Measurements from ENCODE around the gene SLC49A3. TPM values are rescaled to one million over a fixed set of nuclear protein-coding genes. Genes with fewer than 3 reads are reported as not detected.

SLC49A3 gene
- total RNA-seq, 1 donor from 2014 or later: 6.2 TPM

DNA sequence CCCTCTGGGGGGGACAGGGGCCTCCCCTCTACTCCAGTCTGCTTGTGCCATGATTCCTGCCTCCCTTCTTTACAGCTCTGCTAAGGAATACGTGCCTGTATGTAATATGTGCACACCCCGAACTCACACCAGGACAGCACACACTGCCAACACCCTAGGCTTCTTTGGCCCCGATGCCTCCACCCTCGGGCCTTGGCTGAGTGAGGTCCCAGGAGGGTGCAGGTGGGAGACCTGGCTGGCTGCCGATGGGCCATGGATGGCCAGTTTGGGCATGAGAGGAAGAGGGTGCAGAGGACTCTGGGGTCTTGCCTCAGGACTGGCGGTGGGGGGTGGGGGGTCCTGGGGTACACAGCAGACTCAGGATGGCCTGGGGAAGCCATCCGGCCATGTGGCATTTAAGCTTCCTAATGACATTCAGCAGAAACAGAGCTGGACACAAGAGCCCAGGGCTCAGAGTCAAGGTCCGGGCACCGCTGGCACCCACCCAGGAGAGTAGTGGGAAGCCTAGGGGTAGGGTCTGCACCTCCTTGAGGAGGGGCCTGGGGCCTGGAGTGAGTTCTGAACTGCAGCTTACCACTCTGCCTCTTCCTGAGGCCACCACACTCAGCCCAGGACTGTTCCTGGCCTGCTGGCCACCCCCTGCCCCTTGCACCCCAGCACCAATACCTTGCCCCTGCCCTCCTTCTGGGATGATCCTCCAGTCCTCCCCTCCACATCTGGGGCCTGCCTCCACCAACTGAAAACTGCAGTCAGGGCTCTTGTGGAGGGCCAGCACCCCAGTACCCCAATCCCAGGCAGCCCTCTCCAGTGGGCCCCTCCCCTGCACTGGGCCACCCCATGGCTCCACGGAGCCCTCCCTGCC, 14.6 kb upstream of the SLC49A3 start:
- H2AFZ ChIP-seq (ENCODE audit: low read depth, low read length): no peak overlapping the region
- H3K36me3 ChIP-seq (ENCODE audit: insufficient read depth, low read length): peaks cover 2% of the 10 kb centered on the region
- FAIRE-seq (no peak), DNase-seq (ENCODE audit: low read depth) (no peak)
- H3K4me3 ChIP-seq (ENCODE audit: insufficient read depth, low read depth, low read length): no peak overlapping the region
- TF ChIP-seq, protein P1, sequence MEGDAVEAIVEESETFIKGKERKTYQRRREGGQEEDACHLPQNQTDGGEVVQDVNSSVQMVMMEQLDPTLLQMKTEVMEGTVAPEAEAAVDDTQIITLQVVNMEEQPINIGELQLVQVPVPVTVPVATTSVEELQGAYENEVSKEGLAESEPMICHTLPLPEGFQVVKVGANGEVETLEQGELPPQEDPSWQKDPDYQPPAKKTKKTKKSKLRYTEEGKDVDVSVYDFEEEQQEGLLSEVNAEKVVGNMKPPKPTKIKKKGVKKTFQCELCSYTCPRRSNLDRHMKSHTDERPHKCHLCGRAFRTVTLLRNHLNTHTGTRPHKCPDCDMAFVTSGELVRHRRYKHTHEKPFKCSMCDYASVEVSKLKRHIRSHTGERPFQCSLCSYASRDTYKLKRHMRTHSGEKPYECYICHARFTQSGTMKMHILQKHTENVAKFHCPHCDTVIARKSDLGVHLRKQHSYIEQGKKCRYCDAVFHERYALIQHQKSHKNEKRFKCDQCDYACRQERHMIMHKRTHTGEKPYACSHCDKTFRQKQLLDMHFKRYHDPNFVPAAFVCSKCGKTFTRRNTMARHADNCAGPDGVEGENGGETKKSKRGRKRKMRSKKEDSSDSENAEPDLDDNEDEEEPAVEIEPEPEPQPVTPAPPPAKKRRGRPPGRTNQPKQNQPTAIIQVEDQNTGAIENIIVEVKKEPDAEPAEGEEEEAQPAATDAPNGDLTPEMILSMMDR (IDR thresholded peaks at IDR 0.05; ENCODE audit: insufficient read depth, low read depth, low read length): no peak
- TF ChIP-seq EZH2 (IDR thresholded peaks at IDR 0.05; ENCODE audit: insufficient read depth, low read length): no peak
- H4K20me1 ChIP-seq (ENCODE audit: insufficient read depth, low read length): peaks cover 14% of the 10 kb centered on the region
- no peak overlapping the region for H3K4me2 ChIP-seq (ENCODE audit: low read length)
- H3K9me3 Mint-ChIP-seq (ENCODE audit: unreplicated experiment): peaks cover 2% of the 10 kb centered on the region
- no peak overlapping the region for H3K9ac ChIP-seq (ENCODE audit: low read length)
- no peaks in the 10 kb centered on the region for H3K9me3 ChIP-seq (ENCODE audit: insufficient read depth, low read depth, low read length)
- H3K4me3 Mint-ChIP-seq (ENCODE audit: unreplicated experiment): no peak overlapping the region
- H3K27ac Mint-ChIP-seq (ENCODE audit: unreplicated experiment): no peak overlapping the region
- H3K27ac ChIP-seq (ENCODE audit: low read depth, low read length): no peak overlapping the region
- H3K36me3 Mint-ChIP-seq (ENCODE audit: low read depth, unreplicated experiment): peaks cover 8% of the 10 kb centered on the region
- peaks cover 17% of the 10 kb centered on the region for H3K4me1 ChIP-seq (ENCODE audit: insufficient read depth, low read length)
- peaks cover 5% of the 10 kb centered on the region for H3K4me1 Mint-ChIP-seq (ENCODE audit: low read depth, unreplicated experiment)
- peaks cover 5% of the 10 kb centered on the region for H3K27me3 Mint-ChIP-seq (ENCODE audit: low read depth, unreplicated experiment)
- peaks cover 24% of the 10 kb centered on the region for H3K79me2 ChIP-seq (ENCODE audit: insufficient read depth, low read length)
- no peaks in the 10 kb centered on the region for H3K27me3 ChIP-seq (ENCODE audit: insufficient read depth, low read length)

DNA sequence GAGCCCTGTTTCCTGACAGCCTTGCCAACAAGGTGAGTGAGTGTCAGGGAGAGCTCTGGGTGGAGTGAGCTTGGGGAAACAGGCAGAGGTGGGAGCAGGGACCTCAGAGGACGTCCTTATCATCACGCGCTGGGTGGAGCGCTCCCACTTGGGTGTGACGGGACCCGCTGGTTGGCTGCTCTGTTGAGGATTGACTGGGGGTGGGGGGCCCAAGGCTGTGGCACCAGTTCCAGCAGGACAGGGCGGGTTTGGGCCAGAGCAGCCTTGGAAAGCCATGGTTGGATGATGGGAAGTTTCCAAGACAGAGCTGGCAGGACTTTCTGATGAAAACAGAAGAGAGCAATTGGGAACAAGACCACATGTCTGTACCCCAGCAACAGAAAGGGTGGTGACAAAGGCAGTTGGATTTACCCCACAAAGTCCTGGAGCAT, 13.7 kb upstream of the SLC49A3 start:
- TF ChIP-seq, protein P1 (IDR thresholded peaks at IDR 0.05; ENCODE audit: insufficient read depth, low read depth, low read length): no peak
- TF ChIP-seq EZH2 (IDR thresholded peaks at IDR 0.05; ENCODE audit: insufficient read depth, low read length): no peak
- Histone ChIP-seq H3K4me2 (ENCODE audit: low read length) (no peak overlapping the region), H3K36me3 (ENCODE audit: insufficient read depth, low read length) (no peaks in the 10 kb centered on the region), H3K27ac (ENCODE audit: low read depth, low read length) (no peak overlapping the region), H3K27me3 (ENCODE audit: insufficient read depth, low read length) (no peaks in the 10 kb centered on the region), H3K4me3 (ENCODE audit: insufficient read depth, low read depth, low read length) (no peak overlapping the region), H4K20me1 (ENCODE audit: insufficient read depth, low read length) (peaks cover 6% of the 10 kb centered on the region), H3K9me3 (ENCODE audit: insufficient read depth, low read depth, low read length) (no peaks in the 10 kb centered on the region), H3K4me1 (ENCODE audit: insufficient read depth, low read length) (peaks cover 11% of the 10 kb centered on the region), H3K79me2 (ENCODE audit: insufficient read depth, low read length) (peaks cover 17% of the 10 kb centered on the region), H2AFZ (ENCODE audit: low read depth, low read length) (no peak overlapping the region), H3K9ac (ENCODE audit: low read length) (no peak overlapping the region)
- Mint-ChIP-seq H3K27me3 (ENCODE audit: low read depth, unreplicated experiment) (peaks cover 5% of the 10 kb centered on the region), H3K9me3 (ENCODE audit: unreplicated experiment) (peaks cover 2% of the 10 kb centered on the region), H3K4me3 (ENCODE audit: unreplicated experiment) (no peak overlapping the region), H3K4me1 (ENCODE audit: low read depth, unreplicated experiment) (peaks cover 2% of the 10 kb centered on the region), H3K36me3 (ENCODE audit: low read depth, unreplicated experiment) (peaks cover 8% of the 10 kb centered on the region), H3K27ac (ENCODE audit: unreplicated experiment) (no peak overlapping the region)
- DNase-seq (ENCODE audit: low read depth): no peak
- FAIRE-seq: no peak
